BE2C (cell line): ENCODE data around the gene DCN.

Experiments
- DNase-seq: peaks from one replicate; pipeline ENCODE4 v3.0.0-alpha.2; 2020
- H3K27me3 ChIP-seq: fragments of 250-450 bp; sonication (Bioruptor Pico); 2 replicates; pipeline ENCODE4 v1.5.1; 2020; ENCODE audit warnings: mild to moderate bottlenecking
- H3K36me3 ChIP-seq: fragments of 250-450 bp; sonication (Bioruptor Pico); 2 replicates; pipeline ENCODE4 v1.5.1; 2020; ENCODE audit warnings: mild to moderate bottlenecking
- H3K4me1 ChIP-seq: fragments of 250-450 bp; sonication (Bioruptor Pico); 2 replicates; pipeline ENCODE4 v1.5.1; 2020
- H3K4me3 ChIP-seq: 2 replicates; pipeline ENCODE4 v1.5.1; 2011; ENCODE audit warnings: low read depth, low read length
- H3K9me3 ChIP-seq: fragments of 250-450 bp; sonication (Bioruptor Pico); 2 replicates; pipeline ENCODE4 v1.5.1; 2020
- CTCF ChIP-seq: IDR thresholded peaks from 2 replicates; pipeline ENCODE4 v1.5.1; 2012; ENCODE audit warnings: mild to moderate bottlenecking, low read depth, low read length

DCN gene

DNA sequence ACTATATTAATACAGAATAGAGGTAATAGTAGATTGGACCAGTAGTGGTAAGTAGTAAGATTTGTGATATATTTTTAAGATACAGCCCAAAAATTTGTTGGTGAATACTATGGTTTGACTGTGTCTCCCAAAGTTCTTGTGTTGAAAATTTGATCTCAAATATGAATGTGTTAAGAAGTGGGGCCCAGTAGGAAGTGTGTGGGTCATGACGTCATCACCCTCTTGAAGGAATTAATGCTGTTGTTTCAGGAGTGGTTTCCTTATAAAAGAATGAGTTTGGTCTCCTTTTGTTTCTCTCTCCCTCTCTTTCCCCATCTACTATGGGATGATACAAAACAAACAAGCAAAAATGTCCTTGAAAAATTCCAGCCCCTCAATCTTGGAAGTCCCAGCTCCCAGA lies 87.7 kb downstream of the DCN start:
- H3K9me3 ChIP-seq: no peaks in the 10 kb centered on the region
- TF ChIP-seq CTCF: no peak
- H3K4me1 ChIP-seq: no peaks in the 10 kb centered on the region; the same call in 1 of the 2 replicates
- no peaks in the 10 kb centered on the region for H3K27me3 ChIP-seq
- H3K36me3 ChIP-seq: no peaks in the 10 kb centered on the region
- DNase-seq: no peak
- H3K4me3 ChIP-seq: no peak overlapping the region

DNA sequence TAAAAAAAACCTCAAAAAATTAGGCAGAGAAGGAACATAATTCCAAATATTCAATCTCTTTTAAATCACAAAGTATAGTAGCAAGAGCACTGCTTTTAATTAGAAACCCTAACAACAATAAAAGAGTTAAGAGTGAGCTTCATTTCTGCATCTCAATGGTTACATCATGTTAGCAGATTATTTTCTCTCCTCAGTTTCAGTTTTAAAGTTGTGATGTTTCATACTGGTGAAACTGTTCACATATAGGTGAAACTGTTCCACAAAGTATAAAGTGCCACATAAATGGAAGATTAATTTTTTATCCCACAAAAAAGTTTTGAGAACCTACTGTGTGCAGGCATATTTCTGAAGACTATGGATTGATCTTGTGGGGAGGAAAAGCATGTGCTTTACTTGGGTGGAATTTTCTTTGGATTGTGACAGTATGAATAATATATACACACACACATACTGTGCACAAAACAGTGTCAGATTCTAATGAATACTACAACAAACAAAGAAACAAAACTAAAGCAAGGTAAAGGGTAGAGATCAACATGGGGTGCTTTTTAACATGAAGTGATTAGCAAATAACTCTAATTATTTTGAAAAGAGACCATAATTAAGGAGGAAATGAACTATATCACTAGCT lies 88.5 kb downstream of the DCN start:
- Histone ChIP-seq H3K9me3 (no peaks in the 10 kb centered on the region), H3K4me1 (no peaks in the 10 kb centered on the region; the same call in 1 of the 2 replicates), H3K4me3 (no peak overlapping the region), H3K36me3 (no peaks in the 10 kb centered on the region), H3K27me3 (no peaks in the 10 kb centered on the region)
- TF ChIP-seq CTCF: no peak
- DNase-seq: no peak

GRCh38 chr12:91093341-91093740 lies 89.3 kb downstream of the DCN start:
- Histone ChIP-seq H3K36me3 (no peaks in the 10 kb centered on the region), H3K4me3 (no peak overlapping the region), H3K4me1 (no peaks in the 10 kb centered on the region), H3K9me3 (no peaks in the 10 kb centered on the region), H3K27me3 (no peaks in the 10 kb centered on the region)
- DNase-seq: no peak
- no peak for TF ChIP-seq CTCF

GRCh38 chr12:91091916-91092715 lies 90.5 kb downstream of the DCN start:
- no peak for TF ChIP-seq CTCF
- H3K36me3 ChIP-seq: no peaks in the 10 kb centered on the region

More at GRCh38 chr12:91091916-91092715, 90.5 kb downstream of the DCN start:
- H3K27me3 ChIP-seq: no peaks in the 10 kb centered on the region
- no peak overlapping the region for H3K4me3 ChIP-seq
- H3K4me1 ChIP-seq: no peaks in the 10 kb centered on the region
- no peak for DNase-seq
- H3K9me3 ChIP-seq: no peaks in the 10 kb centered on the region
